Measurements from ENCODE around the gene CHRFAM7A.
"Not testable (repeated sequence)": the region's sequence is repeated elsewhere in the genome, so short reads cannot be mapped to it uniquely, and the experiment has no call there.

The CHRFAM7A gene

DNA sequence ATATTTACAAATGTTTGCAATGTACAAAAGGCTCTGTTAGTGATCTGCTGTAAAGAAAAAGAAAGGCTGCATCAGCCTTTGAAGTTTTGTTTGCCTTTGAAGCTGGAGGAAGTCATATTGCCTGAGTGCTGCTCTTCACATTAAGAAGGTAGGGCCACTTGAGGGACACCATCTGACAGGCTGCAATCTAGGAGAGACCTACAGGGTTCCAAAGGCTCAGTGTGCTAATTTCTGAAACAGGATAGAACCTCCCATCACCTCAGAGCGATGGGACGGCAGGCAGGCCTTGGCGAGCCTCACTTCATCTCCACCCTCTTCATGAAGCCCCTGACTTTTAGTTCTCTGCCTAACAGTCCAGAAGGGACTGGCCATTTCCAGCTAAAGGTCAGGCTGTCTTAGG is 77.6 kb downstream of the CHRFAM7A start:
- not testable (repeated sequence) for DNase-seq

- DNase-seq: not testable (repeated sequence)
These were observed 82.8 kb downstream of the CHRFAM7A start for GRCh38 chr15:30310575-30310974.
